IPS DF 4.7 (cell line): ENCODE measurements around the gene TXK.

Source experiments
- DNase-seq: peaks from one replicate; pipeline ENCODE4 v3.0.0-alpha.2; 2013; ENCODE audit warnings: low spot score; ENCODE audit errors: extremely low read depth

The TXK gene

DNA sequence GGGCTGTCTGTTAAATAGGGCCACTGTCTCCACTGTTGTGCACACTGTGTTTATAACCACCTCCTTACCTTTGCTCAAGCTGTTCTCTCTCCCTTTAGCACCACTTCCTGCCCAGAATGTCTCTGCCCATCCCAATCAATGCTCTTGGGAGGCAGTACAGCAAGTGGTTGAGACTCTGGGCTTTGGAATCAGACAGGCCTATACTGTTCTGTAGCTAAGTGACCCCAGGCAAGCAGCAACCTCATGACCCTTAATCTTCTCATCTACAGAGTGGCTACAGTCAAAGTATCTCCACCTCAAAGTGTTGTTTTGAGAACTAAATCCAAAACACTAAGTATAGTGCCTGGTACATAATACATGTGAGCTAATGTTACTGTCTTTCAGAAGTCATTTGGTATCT, 3.8 kb upstream of the TXK start:
- DNase-seq: no peak

DNA sequence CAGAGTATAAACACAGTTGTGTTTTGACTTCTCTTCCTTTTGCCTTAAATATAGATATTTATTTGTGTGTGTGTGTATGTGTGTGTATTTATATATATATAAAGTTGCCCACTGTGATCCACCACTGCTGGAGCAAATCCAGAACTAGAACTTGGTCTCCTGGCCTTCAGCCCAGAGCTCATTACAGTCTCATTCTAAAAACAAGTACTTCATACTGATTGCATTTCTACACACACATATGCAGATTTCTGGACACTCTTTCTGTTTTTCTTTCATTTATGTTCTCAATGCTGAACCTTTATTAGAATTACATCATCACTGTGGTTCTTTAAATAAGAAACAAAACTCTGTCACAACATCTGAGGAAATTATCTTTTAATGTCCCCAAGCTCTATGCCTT, 381 bp downstream of the TXK start:
- no peak for DNase-seq

GRCh38 chr4:48131736-48132135, 2.3 kb downstream of the TXK start:
- DNase-seq: no peak

GRCh38 chr4:48130100-48130499, 4.0 kb downstream of the TXK start:
- no peak for DNase-seq

- DNase-seq: no peak
Measured at GRCh38 chr4:48129307-48130014, 4.6 kb downstream of the TXK start.

DNA sequence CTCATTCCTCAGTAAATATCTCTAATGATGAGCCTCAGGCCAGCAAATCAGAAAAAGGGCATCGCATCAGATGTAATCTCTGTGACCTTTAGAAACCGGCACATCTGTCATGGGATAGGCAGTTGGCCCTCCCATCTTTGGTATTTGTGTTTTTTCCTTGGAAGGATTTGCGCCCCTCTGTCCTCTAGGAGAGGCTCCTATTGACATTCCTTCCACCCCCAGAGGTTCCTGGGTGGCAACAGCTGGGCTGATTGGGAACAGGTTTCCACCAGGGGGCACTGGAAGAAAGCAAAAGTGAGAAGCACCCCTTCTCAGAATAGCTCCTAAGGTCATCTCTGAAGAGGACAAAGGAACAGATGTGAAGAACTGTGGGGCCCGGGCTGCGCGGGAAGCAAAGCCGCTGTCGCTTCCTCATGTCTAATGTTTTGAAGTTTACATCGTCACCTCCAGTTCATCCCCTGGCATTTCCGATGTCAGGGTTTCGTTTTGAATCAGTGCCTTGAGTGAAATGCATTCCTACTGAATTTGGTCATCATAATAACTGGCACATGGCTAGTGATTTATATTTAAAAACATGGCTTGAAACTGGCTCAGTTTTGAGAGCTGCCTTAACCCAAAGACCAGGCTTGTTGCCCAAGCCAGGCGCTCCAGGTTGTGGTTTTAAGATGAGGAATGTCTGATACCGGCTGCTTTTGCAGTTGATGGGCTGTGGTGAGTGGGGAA, 6.2 kb downstream of the TXK start:
- DNase-seq: no peak

- DNase-seq: no peak
Measured at GRCh38 chr4:48127231-48127630, 6.8 kb downstream of the TXK start.

- DNase-seq: no peak
Measured at GRCh38 chr4:48126621-48127020, 7.4 kb downstream of the TXK start.

- DNase-seq: no peak
Measured at GRCh38 chr4:48124870-48125269, 9.2 kb downstream of the TXK start.

DNA sequence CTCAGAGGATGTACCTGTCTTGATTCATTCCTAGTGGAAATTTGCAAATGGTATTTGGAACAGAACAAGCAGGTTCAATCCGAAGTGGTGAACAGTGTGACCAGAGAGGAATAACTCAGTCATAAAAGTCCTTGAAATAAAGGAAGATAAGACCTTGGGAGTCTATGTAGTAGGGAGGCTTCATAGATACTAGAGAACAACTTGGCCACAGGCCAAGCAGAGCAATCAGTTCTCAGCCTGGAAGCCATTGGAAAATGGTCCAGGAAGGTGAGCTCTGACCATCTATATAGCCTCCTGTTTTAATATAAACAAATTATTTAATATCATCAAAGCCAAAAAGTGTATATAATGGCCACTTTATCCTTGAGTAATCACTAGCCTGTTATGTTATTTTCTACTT, 11.3 kb downstream of the TXK start:
- DNase-seq: no peak

GRCh38 chr4:48121180-48121579, 12.9 kb downstream of the TXK start:
- no peak for DNase-seq

DNA sequence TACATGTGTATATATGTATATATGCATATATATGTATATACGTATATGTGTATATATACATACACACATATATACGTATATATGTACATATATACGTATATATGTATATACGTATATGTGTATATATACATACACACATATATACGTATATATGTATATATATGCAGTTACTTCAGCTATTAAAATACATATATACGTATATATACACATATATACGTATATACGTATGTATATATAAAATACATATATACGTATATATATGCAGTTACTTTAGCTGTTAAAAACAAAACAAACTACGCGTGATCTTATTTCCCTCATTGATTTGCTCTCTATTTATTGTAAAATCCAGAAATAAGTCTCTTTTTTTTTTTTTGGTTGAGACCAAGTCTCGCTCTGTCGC, 13.9 kb downstream of the TXK start:
- no peak for DNase-seq

DNA sequence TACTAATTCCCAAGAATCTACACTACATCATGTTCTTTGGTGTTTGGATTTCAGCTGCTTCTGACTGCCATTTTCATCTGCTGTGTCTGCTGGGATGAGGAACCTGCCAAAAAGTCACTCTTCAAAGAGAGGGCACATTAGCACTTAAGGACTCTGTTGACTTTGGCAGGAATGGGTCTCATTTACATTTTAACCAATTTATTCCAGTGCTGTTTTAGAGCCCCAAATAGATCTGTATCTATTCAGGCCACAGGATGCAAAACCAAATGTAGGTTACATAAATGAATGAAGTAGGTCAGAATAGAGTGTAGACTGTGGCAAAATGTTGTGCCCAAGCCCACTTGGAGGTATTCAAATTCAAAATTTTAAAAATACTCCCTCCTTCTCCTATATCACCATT, 14.4 kb downstream of the TXK start:
- DNase-seq: no peak

DNA sequence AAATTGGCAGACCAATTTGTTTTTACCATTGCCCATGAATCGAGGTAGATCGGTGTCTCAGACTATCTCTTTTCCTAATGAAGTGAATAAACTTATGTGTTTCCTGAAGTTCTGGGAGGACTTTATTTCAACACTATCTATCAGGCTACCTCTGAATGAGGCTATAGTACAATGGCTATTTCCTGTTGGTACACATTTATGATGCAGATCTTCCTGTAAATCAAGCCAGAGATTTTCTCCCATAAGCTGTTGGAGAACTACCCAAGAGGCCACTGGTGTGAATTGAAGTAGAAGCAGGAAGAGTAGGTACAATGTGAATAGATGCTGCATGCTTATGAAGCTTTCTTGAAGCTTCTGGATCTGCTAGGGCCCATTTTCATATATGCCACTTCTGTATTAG, 16.0 kb downstream of the TXK start:
- no peak for DNase-seq

GRCh38 chr4:48116582-48116981, 17.5 kb downstream of the TXK start:
- DNase-seq: no peak

- DNase-seq: no peak
Measured at GRCh38 chr4:48114412-48114811, 19.6 kb downstream of the TXK start.

- no peak for DNase-seq
Measured at GRCh38 chr4:48112017-48112667, 21.9 kb downstream of the TXK start.

DNA sequence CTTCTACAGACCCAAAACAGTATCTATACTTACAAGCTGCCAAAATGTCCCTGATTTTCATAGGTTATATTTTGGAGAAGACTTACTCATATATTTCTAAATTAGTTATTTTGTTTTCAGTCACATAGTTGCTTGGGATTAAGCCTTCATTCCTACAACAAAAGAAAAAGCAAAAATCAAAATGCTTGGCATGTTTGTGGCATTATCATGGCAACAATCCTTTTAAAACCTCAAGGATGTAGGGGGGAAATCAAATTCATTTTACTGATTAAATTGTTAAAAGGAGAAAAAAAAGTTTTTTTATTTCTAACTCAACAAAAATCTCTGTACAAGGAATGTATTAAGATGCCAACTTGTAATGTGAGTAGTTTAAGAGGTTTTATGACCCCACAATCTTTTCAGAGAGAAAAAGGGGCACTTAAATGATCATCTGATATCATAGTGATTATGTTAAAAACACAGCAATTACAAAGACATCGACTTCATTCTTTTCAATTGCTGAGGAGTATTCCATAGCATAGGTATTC, 23.5 kb downstream of the TXK start:
- DNase-seq: no peak

- DNase-seq: no peak
Measured at GRCh38 chr4:48109413-48110263, 24.4 kb downstream of the TXK start.

DNA sequence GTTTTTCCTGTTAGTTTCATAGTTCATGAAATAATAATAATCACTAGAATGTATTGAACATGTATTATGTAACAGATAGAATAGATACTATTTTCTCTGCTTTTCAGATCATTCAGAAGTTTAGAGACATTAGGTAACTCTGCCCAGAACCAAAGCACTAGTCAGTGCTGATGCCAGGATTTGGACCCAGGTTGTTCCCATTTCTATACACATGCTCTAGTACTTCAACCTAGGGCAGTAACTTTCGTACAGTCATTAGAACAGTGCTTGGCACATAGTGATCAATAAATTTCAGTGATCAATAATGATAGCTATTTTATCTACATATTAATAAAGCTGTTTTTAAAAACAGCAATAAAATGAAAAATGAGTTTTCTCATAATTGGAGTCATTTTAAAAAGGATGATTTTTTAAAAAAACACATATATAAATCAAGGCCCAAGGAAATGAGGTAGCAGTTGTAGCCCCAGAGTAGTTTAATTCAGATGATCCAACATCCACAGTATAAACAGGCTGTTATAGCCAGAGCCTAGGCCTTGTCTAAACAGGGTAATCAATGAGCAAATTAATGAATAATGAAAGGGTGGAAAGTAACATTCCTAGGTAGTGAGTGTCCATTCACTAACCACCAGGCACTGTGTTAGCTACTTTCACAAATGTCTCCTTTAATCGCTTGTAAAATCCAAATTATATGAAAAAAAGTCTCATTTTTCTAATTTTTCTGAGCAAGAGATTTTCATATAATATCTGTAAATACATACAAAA, 25.6 kb downstream of the TXK start:
- DNase-seq: no peak

GRCh38 chr4:48105230-48105629, 28.8 kb downstream of the TXK start:
- DNase-seq: no peak
